Endothelial cell of umbilical vein (primary cell): ENCODE measurements around the gene PTPN9. TPM values are rescaled to one million over a fixed set of nuclear protein-coding genes. Genes with fewer than 3 reads are reported as not detected.
"Not testable (repeated sequence)": the region's sequence is repeated elsewhere in the genome, so short reads cannot be mapped to it uniquely, and the experiment has no call there.

Experiments
- BruUV-seq: library from RNA; stranded (reverse); fragments of 400-500 nt; replicated peaks from 2 replicates; lab custom pipeline; 2021; lab: Mats Ljungman, UMichigan
- CTCF ChIA-PET: fragments of 300-600, 350-600 bp; sonication (Branson Sonifier 250); formaldehyde crosslinking; loops from one replicate; lab custom pipeline; 2021; ENCODE audit warnings: antibody characterized with exemption, inconsistent platforms; lab: Charles Lee
- POLR2A ChIA-PET: fragments of 300-600, 350-600 bp; sonication (Branson Sonifier 250); formaldehyde crosslinking; loops from one replicate; lab custom pipeline; 2021; ENCODE audit warnings: antibody characterized with exemption, inconsistent platforms; lab: Charles Lee
- DNase-seq: peaks from one replicate; pipeline ENCODE4 v3.0.0-alpha.2; 2011; ENCODE audit warnings: low read depth, low spot score
- FAIRE-seq: peaks from 2 replicates; lab custom pipeline; 2011; peaks lifted over from hg19 to GRCh38; lab: Jason Lieb, UNC
- H2AFZ ChIP-seq: 2 replicates; pipeline ENCODE4 v1.6.0; 2012; ENCODE audit warnings: low read depth, low read length, control low read depth, inconsistent platforms
- H3K27ac ChIP-seq: 2 replicates; pipeline ENCODE4 v1.5.1; 2011; ENCODE audit warnings: low read depth, mild to moderate bottlenecking, control low read depth, low read length, moderate library complexity; ENCODE audit not compliant: insufficient read depth
- H3K27me3 ChIP-seq, 2 experiments: 2 replicates each; pipeline versions ENCODE4 v1.6.0 to v1.6.1; 2011; ENCODE audit warnings: low read length in 2 of 2, mixed read lengths in 1 of 2; ENCODE audit not compliant: control insufficient read depth in 2 of 2, insufficient read depth in 2 of 2
- H3K36me3 ChIP-seq, 2 experiments: 2 replicates in 1 of 2; 3 replicates in 1 of 2; pipeline ENCODE4 v1.5.1; 2011; ENCODE audit warnings: low read length in 2 of 2, mild to moderate bottlenecking in 1 of 2, moderate library complexity in 1 of 2; ENCODE audit not compliant: control insufficient read depth in 2 of 2, insufficient read depth in 2 of 2; ENCODE audit errors: extremely low read depth in 1 of 2
- H3K4me1 ChIP-seq: 3 replicates; pipeline ENCODE4 v1.5.1; 2011; ENCODE audit warnings: mild to moderate bottlenecking, low read length; ENCODE audit not compliant: control insufficient read depth, insufficient read depth; ENCODE audit errors: extremely low read depth
- H3K4me2 ChIP-seq: 2 replicates; pipeline ENCODE4 v1.6.1; 2011; ENCODE audit warnings: low read length, control low read depth, mixed read lengths; ENCODE audit not compliant: insufficient read depth
- H3K4me3 ChIP-seq, 3 experiments: fragments of 200-600 bp in 1 of 3; sonication (generic), shearing (Covaris generic) in 1 of 3; replicated peaks in 1 of 3; 2 replicates each; pipeline ENCODE4 v1.5.1; 2011 to 2016; ENCODE audit warnings: control low read depth in 3 of 3, low read length in 3 of 3, mild to moderate bottlenecking in 2 of 3, inconsistent platforms in 1 of 3, low read depth in 1 of 3, moderate library complexity in 1 of 3; ENCODE audit not compliant: insufficient read depth in 1 of 3
- H3K79me2 ChIP-seq: 2 replicates; pipeline ENCODE4 v1.6.0; 2012; ENCODE audit warnings: low read length, inconsistent platforms; ENCODE audit not compliant: control insufficient read depth, insufficient read depth
- H3K9ac ChIP-seq: replicated peaks from 2 replicates; pipeline ENCODE3; 2011; ENCODE audit warnings: low read length, control low read depth; ENCODE audit not compliant: insufficient read depth; ENCODE audit errors: extremely low read depth
- H3K9me1 ChIP-seq: replicated peaks from 3 replicates; pipeline ENCODE4 v1.6.0; 2011; ENCODE audit warnings: mild to moderate bottlenecking, low read length; ENCODE audit not compliant: control insufficient read depth, insufficient read depth; ENCODE audit errors: extremely low read depth
- H3K9me3 ChIP-seq: replicated peaks from 2 replicates; pipeline ENCODE4 v1.5.1; 2012; ENCODE audit warnings: low read length, inconsistent platforms; ENCODE audit not compliant: control insufficient read depth, insufficient read depth
- H4K20me1 ChIP-seq: replicated peaks from 2 replicates; pipeline ENCODE3; 2011; ENCODE audit warnings: mild to moderate bottlenecking, low read length; ENCODE audit not compliant: control insufficient read depth, insufficient read depth; ENCODE audit errors: extremely low read depth
- EZH2 ChIP-seq: IDR thresholded peaks from 2 replicates; pipeline ENCODE4 v1.6.1; 2012; ENCODE audit warnings: borderline replicate concordance, low read depth, mild to moderate bottlenecking, moderate library complexity, low read length, inconsistent platforms; ENCODE audit not compliant: severe bottlenecking
- FOS ChIP-seq: IDR thresholded peaks from 2 replicates; pipeline ENCODE4 v1.6.1; 2011; ENCODE audit warnings: mild to moderate bottlenecking, low read length, moderate library complexity, borderline replicate concordance; ENCODE audit not compliant: insufficient read depth
- GATA2 ChIP-seq: IDR thresholded peaks from 2 replicates; pipeline ENCODE4 v1.7.0; 2011; ENCODE audit warnings: low read depth, mild to moderate bottlenecking, moderate library complexity, mixed read lengths, low read length; ENCODE audit not compliant: insufficient read length, insufficient read depth
- JUN ChIP-seq: IDR thresholded peaks from 2 replicates; pipeline ENCODE4 v1.6.1; 2011; ENCODE audit warnings: borderline replicate concordance, low read depth; ENCODE audit not compliant: insufficient read length, insufficient read depth
- MYC ChIP-seq: IDR thresholded peaks from one replicate; pipeline ENCODE4 v1.6.1; 2011; ENCODE audit warnings: mild to moderate bottlenecking, low read depth, low read length
- POLR2A ChIP-seq: IDR thresholded peaks from 2 replicates; pipeline ENCODE4 v1.6.1; 2012; ENCODE audit warnings: low read depth, mild to moderate bottlenecking, control low read depth, low read length
- POLR2AphosphoS5 ChIP-seq: IDR thresholded peaks from 2 replicates; pipeline ENCODE4 v1.6.1; 2012; ENCODE audit warnings: low read depth, mild to moderate bottlenecking, control low read depth, low read length, moderate library complexity; ENCODE audit not compliant: insufficient read depth
- dilution Hi-C: fragments of 300-500 bp; cut with MboI; formaldehyde crosslinking; loops from one replicate; pipeline ENCODE4 v1.15.0; 2019; ENCODE audit warnings: low sequenced_read_pairs; ENCODE audit not compliant: extremely low pct_ligation_motif_present
- intact Hi-C: fragments of 100-400 bp; cut with micrococcal nuclease; formaldehyde crosslinking; loops from one replicate; pipeline ENCODE4 v1.10.0; 2022
- polyA plus RNA-seq, 4 experiments: library from polyadenylated mRNA; depleted of rRNA in 3 of 4; stranded (reverse) in 3 of 4; unstranded in 1 of 4; fragments of >200 nt; gene quantifications; 2 replicates each; pipeline versions ENCODE4 v1.2.1 to v1.2.3, GENCODE V29; 2011 to 2012; ENCODE audit warnings: missing spikeins in 1 of 4
- total RNA-seq: library from RNA; stranded (reverse); gene quantifications from 2 replicates; pipeline ENCODE4 v1.2.3, GENCODE V29; 2021
- TF ChIP-seq, protein P1 (sequence below), 2 donors: IDR thresholded peaks; 1 replicate in 1 of 2; 2 replicates in 1 of 2; pipeline ENCODE4 v1.5.1; 2011; ENCODE audit warnings: low read length in 2 of 2, mild to moderate bottlenecking in 2 of 2, moderate library complexity in 2 of 2, control low read depth in 1 of 2, inconsistent platforms in 1 of 2, low read depth in 1 of 2; ENCODE audit not compliant: insufficient read depth in 1 of 2; ENCODE audit errors: extremely low read depth in 1 of 2
- TF ChIP-seq, protein P2 (sequence below): IDR thresholded peaks from 2 replicates; pipeline ENCODE4 v1.6.1; 2011; ENCODE audit not compliant: insufficient read depth, insufficient read length

Gene PTPN9
- total and polyA plus RNA-seq, 2 donors (not counting 3 experiments of a cell fraction or from before 2014, with no cell fraction given) = 31.4 to 37.2 TPM

DNA sequence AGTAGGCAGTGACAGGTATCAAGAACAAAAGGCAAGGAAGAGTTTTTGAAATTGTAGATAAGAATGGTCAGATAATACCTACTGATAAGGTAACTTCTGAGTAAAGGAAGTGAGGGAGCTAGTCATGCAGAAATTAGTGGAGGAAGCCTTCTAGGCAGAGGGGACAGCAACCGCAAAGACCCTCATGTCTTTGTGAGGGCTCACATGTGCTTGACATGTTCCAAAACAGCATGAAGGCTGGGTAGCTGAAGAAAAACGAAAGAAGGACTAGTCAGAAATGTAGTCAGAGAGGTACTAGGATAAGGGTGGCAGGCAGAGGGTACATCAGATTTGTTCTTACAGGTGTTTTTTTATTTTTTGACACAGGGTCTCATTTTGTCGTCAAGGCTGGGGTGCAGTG lies 133.0 kb downstream of the PTPN9 start:
- intact Hi-C loops = no loop called here
- FAIRE-seq = no peak
- H4K20me1 ChIP-seq = peaks cover 5% of the 10 kb centered on the region
- no peaks in the 10 kb centered on the region for H3K9me3 ChIP-seq
- peaks cover 62% of the 10 kb centered on the region for H3K79me2 ChIP-seq
- no peak overlapping the region for H3K4me3 ChIP-seq
- POLR2A ChIA-PET = no interaction called here
- no peak for TF ChIP-seq EZH2
- no peak for TF ChIP-seq FOS
- no peak for TF ChIP-seq GATA2
- no peak for TF ChIP-seq JUN
- TF ChIP-seq, protein P1, sequence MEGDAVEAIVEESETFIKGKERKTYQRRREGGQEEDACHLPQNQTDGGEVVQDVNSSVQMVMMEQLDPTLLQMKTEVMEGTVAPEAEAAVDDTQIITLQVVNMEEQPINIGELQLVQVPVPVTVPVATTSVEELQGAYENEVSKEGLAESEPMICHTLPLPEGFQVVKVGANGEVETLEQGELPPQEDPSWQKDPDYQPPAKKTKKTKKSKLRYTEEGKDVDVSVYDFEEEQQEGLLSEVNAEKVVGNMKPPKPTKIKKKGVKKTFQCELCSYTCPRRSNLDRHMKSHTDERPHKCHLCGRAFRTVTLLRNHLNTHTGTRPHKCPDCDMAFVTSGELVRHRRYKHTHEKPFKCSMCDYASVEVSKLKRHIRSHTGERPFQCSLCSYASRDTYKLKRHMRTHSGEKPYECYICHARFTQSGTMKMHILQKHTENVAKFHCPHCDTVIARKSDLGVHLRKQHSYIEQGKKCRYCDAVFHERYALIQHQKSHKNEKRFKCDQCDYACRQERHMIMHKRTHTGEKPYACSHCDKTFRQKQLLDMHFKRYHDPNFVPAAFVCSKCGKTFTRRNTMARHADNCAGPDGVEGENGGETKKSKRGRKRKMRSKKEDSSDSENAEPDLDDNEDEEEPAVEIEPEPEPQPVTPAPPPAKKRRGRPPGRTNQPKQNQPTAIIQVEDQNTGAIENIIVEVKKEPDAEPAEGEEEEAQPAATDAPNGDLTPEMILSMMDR (IDR thresholded peaks at IDR 0.05; ENCODE audit: extremely low read depth in 1 of 2, insufficient read depth in 1 of 2, low read depth in 1 of 2, low read length in 2 of 2) = no peak
- no peak for TF ChIP-seq POLR2A
- TF ChIP-seq, protein P2, sequence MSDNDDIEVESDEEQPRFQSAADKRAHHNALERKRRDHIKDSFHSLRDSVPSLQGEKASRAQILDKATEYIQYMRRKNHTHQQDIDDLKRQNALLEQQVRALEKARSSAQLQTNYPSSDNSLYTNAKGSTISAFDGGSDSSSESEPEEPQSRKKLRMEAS = no peak
- TF ChIP-seq MYC = no peak
- TF ChIP-seq POLR2AphosphoS5 = no peak
- no peak overlapping the region for H2AFZ ChIP-seq
- dilution Hi-C loops = no loop called here
- no peaks in the 10 kb centered on the region for H3K36me3 ChIP-seq
- no peak overlapping the region for H3K9ac ChIP-seq
- H3K4me1 ChIP-seq = peaks cover 24% of the 10 kb centered on the region
- no peak for DNase-seq
- no peak overlapping the region for H3K27ac ChIP-seq
- no TSS peak for BruUV-seq
- H3K4me2 ChIP-seq = no peak overlapping the region
- H3K27me3 ChIP-seq = no peaks in the 10 kb centered on the region
- CTCF ChIA-PET = interaction anchor here (1.0 kb wide), 1 partner anchor 23 kb away, joined by 3 read pairs; no protein-coding TSS in a partner anchor
- peaks cover 3% of the 10 kb centered on the region for H3K9me1 ChIP-seq

DNA sequence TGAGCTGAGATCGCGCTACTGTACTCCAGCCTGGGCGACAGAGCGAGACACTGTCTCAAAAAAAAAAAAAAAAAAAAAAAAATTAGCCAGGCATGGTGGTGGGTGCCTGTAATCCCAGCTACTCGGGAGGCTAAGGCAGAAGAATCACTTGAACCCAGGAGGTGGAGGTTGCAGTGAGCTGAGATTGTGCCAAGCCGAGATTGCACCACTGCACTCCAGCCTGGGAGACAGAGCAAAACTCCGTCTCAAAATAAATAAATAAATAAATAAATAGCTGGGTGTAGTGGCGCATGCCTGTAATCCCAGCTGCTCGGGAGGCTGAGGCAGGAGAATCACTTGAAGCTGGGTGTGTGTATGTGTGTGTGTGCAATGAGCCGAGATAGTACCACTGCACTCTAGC lies 133.8 kb downstream of the PTPN9 start:
- H3K27ac ChIP-seq, intact Hi-C loops, FAIRE-seq, H3K9ac ChIP-seq, H3K9me1 ChIP-seq, BruUV-seq, H4K20me1 ChIP-seq, H3K4me2 ChIP-seq, H3K36me3 ChIP-seq, DNase-seq, H3K4me3 ChIP-seq, H3K27me3 ChIP-seq, H3K9me3 ChIP-seq, H2AFZ ChIP-seq, dilution Hi-C loops: not testable (repeated sequence)
- peaks cover 23% of the 10 kb centered on the region for H3K4me1 ChIP-seq
- H3K79me2 ChIP-seq = peaks cover 64% of the 10 kb centered on the region
- ChIA-PET POLR2A (interaction anchor here (0.7 kb wide), 1 partner anchor 99 kb away, joined by 4 read pairs; no protein-coding TSS in a partner anchor), CTCF (interaction anchor here (0.8 kb wide), 1 partner anchor 9 kb away, joined by 3 read pairs; no protein-coding TSS in a partner anchor)
